NCI-H82 treated with DMSO at 0.1 percent for 48 hours (cell line): ENCODE measurements around the gene IRF2BP2.
"Not testable (repeated sequence)": the region's sequence is repeated elsewhere in the genome, so short reads cannot be mapped to it uniquely, and the experiment has no call there.

Source experiments
- DNase-seq: peaks from one replicate; lab custom pipeline; 2025; ENCODE audit not compliant: unreplicated experiment; lab: John Stamatoyannopoulos, UW

The IRF2BP2 gene

GRCh38 chr1:234602334-234603220 lies 7.4 kb downstream of the IRF2BP2 start:
- peak; percentile 55 for DNase-seq

GRCh38 chr1:234601301-234602017 lies 8.5 kb downstream of the IRF2BP2 start:
- DNase-seq, result peak; percentile 47

- peak; percentile 63 for DNase-seq
Measured at GRCh38 chr1:234600418-234601281, 9.3 kb downstream of the IRF2BP2 start.

- DNase-seq, result peak; percentile 90
Measured at GRCh38 chr1:234599617-234600417, 10.2 kb downstream of the IRF2BP2 start.

GRCh38 chr1:234598974-234599616 lies 10.9 kb downstream of the IRF2BP2 start:
- DNase-seq, result no peak

GRCh38 chr1:234597894-234598293 lies 12.1 kb downstream of the IRF2BP2 start:
- peak; percentile 61 for DNase-seq

- no peak for DNase-seq
Measured at GRCh38 chr1:234595899-234596298, 14.1 kb downstream of the IRF2BP2 start.

GRCh38 chr1:234594575-234594974 lies 15.4 kb downstream of the IRF2BP2 start:
- not testable (repeated sequence) for DNase-seq

- no peak for DNase-seq
Measured at GRCh38 chr1:234593771-234594504, 16.0 kb downstream of the IRF2BP2 start.

GRCh38 chr1:234593109-234593508 lies 16.9 kb downstream of the IRF2BP2 start:
- no peak for DNase-seq

- DNase-seq, result no peak
Measured at GRCh38 chr1:234592240-234592639, 17.7 kb downstream of the IRF2BP2 start.

- no peak for DNase-seq
Measured at GRCh38 chr1:234591131-234591530, 18.8 kb downstream of the IRF2BP2 start.

- peak; percentile 47 for DNase-seq
Measured at GRCh38 chr1:234589854-234590620, 19.9 kb downstream of the IRF2BP2 start.

- DNase-seq, result peak; percentile 93
Measured at GRCh38 chr1:234589064-234589800, 20.7 kb downstream of the IRF2BP2 start.

- peak; percentile 85 for DNase-seq
Measured at GRCh38 chr1:234588386-234588785, 21.6 kb downstream of the IRF2BP2 start.

GRCh38 chr1:234586892-234587485 lies 23.0 kb downstream of the IRF2BP2 start:
- DNase-seq, result no peak

- DNase-seq, result no peak
Measured at GRCh38 chr1:234586304-234586703, 23.7 kb downstream of the IRF2BP2 start.
